ENCODE measurements around the gene IFT172.
A peak's percentile ranks its signal among the peaks of the same experiment; 100 is the strongest.
"Not testable (repeated sequence)": the region's sequence is repeated elsewhere in the genome, so short reads cannot be mapped to it uniquely, and the experiment has no call there.

The IFT172 gene

DNA sequence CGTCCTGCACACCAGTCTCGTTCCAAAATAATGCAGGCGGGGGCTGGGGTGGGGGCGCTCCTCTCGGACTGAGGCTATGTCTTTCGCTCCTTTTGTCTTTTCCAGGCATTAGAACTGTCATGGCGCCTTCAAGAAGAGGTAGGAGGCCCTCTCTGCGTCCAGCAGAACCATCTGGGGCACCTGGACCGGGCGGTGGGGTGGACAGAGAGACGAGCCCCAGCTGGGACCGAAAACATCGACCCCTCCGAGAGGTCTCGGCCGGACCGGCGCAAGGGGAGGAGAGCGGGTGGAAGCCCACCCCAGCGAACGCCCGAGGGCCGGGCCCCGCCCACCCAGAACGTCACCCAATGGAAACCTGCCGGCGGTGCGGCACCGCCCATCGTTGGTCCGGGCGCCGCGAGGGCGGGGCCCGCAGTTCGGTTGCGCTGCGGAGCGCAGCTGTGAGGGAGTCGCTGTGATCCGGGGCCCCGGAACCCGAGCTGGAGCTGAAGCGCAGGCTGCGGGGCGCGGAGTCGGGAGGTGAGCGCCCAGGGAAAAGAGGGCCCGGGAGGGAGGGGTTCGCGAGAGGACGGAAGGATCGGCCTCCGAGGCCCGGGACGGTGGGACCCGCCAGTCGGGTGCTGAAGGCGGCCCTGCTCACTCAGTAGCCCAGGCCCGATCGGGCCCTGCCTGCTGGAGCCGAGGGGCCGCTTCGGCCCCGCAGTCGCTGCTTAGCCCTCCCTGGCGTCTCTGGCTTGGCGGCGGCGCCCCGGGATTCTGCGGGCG is 61.1 kb downstream of the IFT172 start, which contains the start of gene NRBP1:
TSS of gene NRBP1 (plus strand) at position 419 of the 765 bp plus-strand sequence. CDS start 4,643 bp downstream, outside the sequence.
- H3K9ac ChIP-seq (ENCODE audit: low read depth, low read length), result peak within 1 kb of the TSS; percentile 89
- peaks cover 8% of the 10 kb centered on the region for H3K36me3 ChIP-seq (ENCODE audit: insufficient read depth, low read length)
- TF ChIP-seq, protein P1, sequence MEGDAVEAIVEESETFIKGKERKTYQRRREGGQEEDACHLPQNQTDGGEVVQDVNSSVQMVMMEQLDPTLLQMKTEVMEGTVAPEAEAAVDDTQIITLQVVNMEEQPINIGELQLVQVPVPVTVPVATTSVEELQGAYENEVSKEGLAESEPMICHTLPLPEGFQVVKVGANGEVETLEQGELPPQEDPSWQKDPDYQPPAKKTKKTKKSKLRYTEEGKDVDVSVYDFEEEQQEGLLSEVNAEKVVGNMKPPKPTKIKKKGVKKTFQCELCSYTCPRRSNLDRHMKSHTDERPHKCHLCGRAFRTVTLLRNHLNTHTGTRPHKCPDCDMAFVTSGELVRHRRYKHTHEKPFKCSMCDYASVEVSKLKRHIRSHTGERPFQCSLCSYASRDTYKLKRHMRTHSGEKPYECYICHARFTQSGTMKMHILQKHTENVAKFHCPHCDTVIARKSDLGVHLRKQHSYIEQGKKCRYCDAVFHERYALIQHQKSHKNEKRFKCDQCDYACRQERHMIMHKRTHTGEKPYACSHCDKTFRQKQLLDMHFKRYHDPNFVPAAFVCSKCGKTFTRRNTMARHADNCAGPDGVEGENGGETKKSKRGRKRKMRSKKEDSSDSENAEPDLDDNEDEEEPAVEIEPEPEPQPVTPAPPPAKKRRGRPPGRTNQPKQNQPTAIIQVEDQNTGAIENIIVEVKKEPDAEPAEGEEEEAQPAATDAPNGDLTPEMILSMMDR (IDR thresholded peaks at IDR 0.05; ENCODE audit: borderline replicate concordance, extremely low read depth, low read length, poor library complexity, severe bottlenecking), result peak; percentile 20
- no peak for TF ChIP-seq EZH2 (IDR thresholded peaks at IDR 0.05; ENCODE audit: borderline replicate concordance, low read depth, low read length, severe bottlenecking)
- H3K79me2 ChIP-seq (ENCODE audit: insufficient read depth, low read length), result peaks cover 46% of the 10 kb centered on the region
- ATAC-seq (ENCODE audit: insufficient read depth, low read depth) (peak; percentile 91), DNase-seq (peak; percentile 92)
- H3K4me3 ChIP-seq (ENCODE audit: low read depth in 1 of 2, low read length in 2 of 2), result peak within 1 kb of the TSS; percentile 75 to 99
- peak within 1 kb of the TSS; percentile 92 for H3K27ac ChIP-seq (ENCODE audit: low read length)
- peak within 1 kb of the TSS; percentile 88 for H2AFZ ChIP-seq (ENCODE audit: low read depth, low read length)
- H3K27me3 ChIP-seq (ENCODE audit: insufficient read depth, low read length, poor library complexity), result no peaks in the 10 kb centered on the region
- H3K4me1 ChIP-seq (ENCODE audit: insufficient read depth, low read length), result peaks cover 31% of the 10 kb centered on the region
- H3K4me2 ChIP-seq (ENCODE audit: insufficient read depth, low read length), result peak within 1 kb of the TSS; percentile 89
- peaks cover 37% of the 10 kb centered on the region for H4K20me1 ChIP-seq (ENCODE audit: insufficient read depth, low read length)
- no peaks in the 10 kb centered on the region for H3K9me3 ChIP-seq (ENCODE audit: insufficient read depth, low read length, severe bottlenecking)

DNA sequence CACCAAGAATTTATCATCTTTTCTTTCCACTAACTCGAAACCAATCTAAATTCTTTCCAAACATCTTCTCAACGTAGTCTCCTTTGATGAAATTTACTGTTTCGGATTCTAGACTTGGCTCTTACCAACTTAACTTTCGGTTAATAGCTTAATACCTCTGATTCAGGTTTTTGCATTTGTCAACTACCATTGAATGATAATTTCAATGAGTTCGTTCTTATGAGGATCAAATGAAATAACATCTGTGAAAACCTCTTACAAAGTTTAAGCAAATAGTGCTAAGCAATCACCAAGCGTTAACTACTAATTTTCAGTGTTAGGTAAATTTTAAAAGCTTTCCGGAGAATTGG is 61.7 kb downstream of the IFT172 start:
- Histone ChIP-seq H3K9me3 (ENCODE audit: insufficient read depth, low read length, severe bottlenecking) (no peaks in the 10 kb centered on the region), H2AFZ (ENCODE audit: low read depth, low read length) (peak overlapping the region; percentile 88), H3K27ac (ENCODE audit: low read length) (peak overlapping the region; percentile 92), H3K27me3 (ENCODE audit: insufficient read depth, low read length, poor library complexity) (no peaks in the 10 kb centered on the region), H3K4me1 (ENCODE audit: insufficient read depth, low read length) (peaks cover 31% of the 10 kb centered on the region), H3K79me2 (ENCODE audit: insufficient read depth, low read length) (peaks cover 40% of the 10 kb centered on the region), H3K4me3 (ENCODE audit: low read depth in 1 of 2, low read length in 2 of 2) (peak overlapping the region; percentile 43 to 75), H3K9ac (ENCODE audit: low read depth, low read length) (peak overlapping the region; percentile 89), H3K36me3 (ENCODE audit: insufficient read depth, low read length) (peaks cover 3% of the 10 kb centered on the region), H3K4me2 (ENCODE audit: insufficient read depth, low read length) (peak overlapping the region; percentile 89), H4K20me1 (ENCODE audit: insufficient read depth, low read length) (peaks cover 32% of the 10 kb centered on the region)
- DNase-seq, result no peak
- no peak for ATAC-seq (ENCODE audit: insufficient read depth, low read depth)
- TF ChIP-seq, protein P1 (IDR thresholded peaks at IDR 0.05; ENCODE audit: borderline replicate concordance, extremely low read depth, low read length, poor library complexity, severe bottlenecking), result no peak
- TF ChIP-seq EZH2 (IDR thresholded peaks at IDR 0.05; ENCODE audit: borderline replicate concordance, low read depth, low read length, severe bottlenecking), result no peak

DNA sequence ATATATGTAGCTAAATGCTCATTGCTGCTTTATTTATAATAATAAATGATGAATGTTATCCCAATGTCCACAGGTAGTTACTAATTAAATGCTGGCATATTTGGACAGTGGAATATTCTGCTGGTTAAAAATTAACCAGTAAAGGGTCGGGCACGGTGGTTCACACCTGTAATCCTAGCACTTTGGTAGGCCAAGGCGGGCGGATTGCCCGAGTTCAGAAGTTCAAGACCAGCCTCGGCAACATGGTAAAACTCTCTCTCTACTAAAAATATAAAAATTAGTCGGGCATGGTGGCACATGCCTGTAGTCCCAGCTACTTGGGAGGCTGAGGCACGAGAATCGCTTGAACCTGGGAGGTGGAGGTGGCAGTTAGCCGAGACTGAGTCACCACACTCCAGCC is 64.5 kb downstream of the IFT172 start:
- peaks cover 14% of the 10 kb centered on the region for H3K79me2 ChIP-seq (ENCODE audit: insufficient read depth, low read length)
- not testable (repeated sequence) for H2AFZ ChIP-seq (ENCODE audit: low read depth, low read length); H3K9me3 ChIP-seq (ENCODE audit: insufficient read depth, low read length, severe bottlenecking); H3K27ac ChIP-seq (ENCODE audit: low read length); ATAC-seq (ENCODE audit: insufficient read depth, low read depth); H3K36me3 ChIP-seq (ENCODE audit: insufficient read depth, low read length); H3K27me3 ChIP-seq (ENCODE audit: insufficient read depth, low read length, poor library complexity); H3K9ac ChIP-seq (ENCODE audit: low read depth, low read length); DNase-seq; H3K4me3 ChIP-seq (ENCODE audit: low read depth in 1 of 2, low read length in 2 of 2); H3K4me2 ChIP-seq (ENCODE audit: insufficient read depth, low read length)
- peaks cover 16% of the 10 kb centered on the region for H3K4me1 ChIP-seq (ENCODE audit: insufficient read depth, low read length)
- H4K20me1 ChIP-seq (ENCODE audit: insufficient read depth, low read length), result peaks cover 11% of the 10 kb centered on the region

DNA sequence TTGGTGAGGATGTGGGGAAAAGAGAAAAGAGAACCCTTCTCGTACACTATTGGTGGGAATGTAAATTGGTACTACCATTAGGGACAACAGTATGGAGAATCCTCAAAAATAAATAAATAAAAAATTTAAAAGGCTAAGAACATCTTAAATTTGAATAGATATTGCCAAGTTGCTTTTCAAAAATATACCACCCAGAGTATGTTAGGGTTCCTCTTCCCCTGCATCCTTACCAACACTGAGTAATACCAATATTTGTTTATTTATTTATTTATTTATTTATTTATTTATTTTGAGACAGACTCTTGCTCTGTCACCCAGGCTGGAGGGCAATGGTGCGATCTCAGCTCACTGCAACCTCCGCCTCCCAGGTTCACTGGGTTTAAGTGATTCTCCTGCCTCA is 66.6 kb downstream of the IFT172 start:
- Histone ChIP-seq H3K4me1 (ENCODE audit: insufficient read depth, low read length) (peaks cover 8% of the 10 kb centered on the region), H3K4me3 (ENCODE audit: low read depth in 1 of 2, low read length in 2 of 2) (no peak overlapping the region), H2AFZ (ENCODE audit: low read depth, low read length) (no peak overlapping the region), H3K9ac (ENCODE audit: low read depth, low read length) (no peak overlapping the region), H3K4me2 (ENCODE audit: insufficient read depth, low read length) (no peak overlapping the region), H3K36me3 (ENCODE audit: insufficient read depth, low read length) (no peaks in the 10 kb centered on the region), H4K20me1 (ENCODE audit: insufficient read depth, low read length) (no peaks in the 10 kb centered on the region), H3K79me2 (ENCODE audit: insufficient read depth, low read length) (no peaks in the 10 kb centered on the region; the same call in 1 of the 2 replicates), H3K27me3 (ENCODE audit: insufficient read depth, low read length, poor library complexity) (no peaks in the 10 kb centered on the region), H3K9me3 (ENCODE audit: insufficient read depth, low read length, severe bottlenecking) (no peaks in the 10 kb centered on the region), H3K27ac (ENCODE audit: low read length) (no peak overlapping the region)
- TF ChIP-seq, protein P1 (IDR thresholded peaks at IDR 0.05; ENCODE audit: borderline replicate concordance, extremely low read depth, low read length, poor library complexity, severe bottlenecking), result no peak
- no peak for TF ChIP-seq EZH2 (IDR thresholded peaks at IDR 0.05; ENCODE audit: borderline replicate concordance, low read depth, low read length, severe bottlenecking)
- DNase-seq (no peak), ATAC-seq (ENCODE audit: insufficient read depth, low read depth) (no peak)

Measured in DND-41 (cell line).